ENCODE data around the gene SLC66A2. TPM values are rescaled to one million over a fixed set of nuclear protein-coding genes. Genes with fewer than 3 reads are reported as not detected.
A peak's percentile ranks its signal among the peaks of the same experiment; 100 is the strongest.
"Not testable (repeated sequence)": the region's sequence is repeated elsewhere in the genome, so short reads cannot be mapped to it uniquely, and the experiment has no call there.

Gene SLC66A2
- total RNA-seq: 30.5 and 36.3 TPM in 2 replicates

DNA sequence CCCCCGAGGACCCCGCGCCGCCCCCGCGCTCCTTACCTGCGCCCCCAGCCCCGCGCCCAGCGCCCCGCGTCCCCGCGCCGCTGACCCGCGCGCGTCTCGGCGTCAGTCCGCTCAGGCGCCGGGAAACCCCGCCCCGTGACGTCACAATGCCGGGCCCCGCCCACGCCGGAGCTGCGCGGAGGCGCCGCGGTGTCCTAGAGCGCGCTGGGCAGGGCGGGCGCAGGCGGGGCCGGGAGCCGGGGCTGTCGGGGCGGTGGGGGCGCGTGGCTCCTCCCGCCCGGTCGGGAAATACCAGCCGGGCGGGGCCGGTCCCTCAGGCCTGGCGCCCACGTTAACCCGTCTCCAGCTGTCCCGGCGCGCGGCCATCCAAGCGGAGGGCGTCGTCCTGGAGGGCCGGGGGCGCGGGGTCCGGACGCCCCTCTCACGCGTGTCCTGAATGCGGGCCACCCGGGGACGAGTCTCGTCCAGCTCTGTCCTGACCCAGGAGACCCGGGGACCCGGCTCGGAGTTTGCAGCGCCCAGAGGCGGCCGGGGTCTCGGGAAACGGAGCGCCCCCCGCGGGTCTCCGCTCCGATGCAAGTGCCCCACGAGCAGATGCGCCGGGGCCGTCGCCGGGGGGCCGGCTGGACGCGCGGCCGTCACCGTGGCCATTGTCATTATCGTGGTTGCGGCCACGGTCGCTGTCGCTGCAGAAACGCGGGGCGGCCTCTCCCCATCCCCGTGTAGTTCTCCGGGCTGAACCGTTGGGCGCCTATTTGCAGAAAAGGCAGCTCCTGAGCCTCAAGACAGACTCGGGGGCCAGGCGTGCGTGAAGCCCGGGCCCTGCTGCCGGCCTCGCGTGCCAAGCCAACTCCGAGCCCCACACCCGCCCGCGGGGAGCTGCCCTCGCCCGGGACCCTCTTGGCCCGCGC lies at the start of gene SLC66A2:
SLC66A2 (minus strand) TSS at position 109 of the 911 bp plus-strand sequence. CDS start 727 bp downstream, outside the sequence.
- TF ChIP-seq, protein P1, sequence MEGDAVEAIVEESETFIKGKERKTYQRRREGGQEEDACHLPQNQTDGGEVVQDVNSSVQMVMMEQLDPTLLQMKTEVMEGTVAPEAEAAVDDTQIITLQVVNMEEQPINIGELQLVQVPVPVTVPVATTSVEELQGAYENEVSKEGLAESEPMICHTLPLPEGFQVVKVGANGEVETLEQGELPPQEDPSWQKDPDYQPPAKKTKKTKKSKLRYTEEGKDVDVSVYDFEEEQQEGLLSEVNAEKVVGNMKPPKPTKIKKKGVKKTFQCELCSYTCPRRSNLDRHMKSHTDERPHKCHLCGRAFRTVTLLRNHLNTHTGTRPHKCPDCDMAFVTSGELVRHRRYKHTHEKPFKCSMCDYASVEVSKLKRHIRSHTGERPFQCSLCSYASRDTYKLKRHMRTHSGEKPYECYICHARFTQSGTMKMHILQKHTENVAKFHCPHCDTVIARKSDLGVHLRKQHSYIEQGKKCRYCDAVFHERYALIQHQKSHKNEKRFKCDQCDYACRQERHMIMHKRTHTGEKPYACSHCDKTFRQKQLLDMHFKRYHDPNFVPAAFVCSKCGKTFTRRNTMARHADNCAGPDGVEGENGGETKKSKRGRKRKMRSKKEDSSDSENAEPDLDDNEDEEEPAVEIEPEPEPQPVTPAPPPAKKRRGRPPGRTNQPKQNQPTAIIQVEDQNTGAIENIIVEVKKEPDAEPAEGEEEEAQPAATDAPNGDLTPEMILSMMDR (IDR thresholded peaks at IDR 0.05; ENCODE audit: insufficient read depth, low read length, poor library complexity, severe bottlenecking): no peak

DNA sequence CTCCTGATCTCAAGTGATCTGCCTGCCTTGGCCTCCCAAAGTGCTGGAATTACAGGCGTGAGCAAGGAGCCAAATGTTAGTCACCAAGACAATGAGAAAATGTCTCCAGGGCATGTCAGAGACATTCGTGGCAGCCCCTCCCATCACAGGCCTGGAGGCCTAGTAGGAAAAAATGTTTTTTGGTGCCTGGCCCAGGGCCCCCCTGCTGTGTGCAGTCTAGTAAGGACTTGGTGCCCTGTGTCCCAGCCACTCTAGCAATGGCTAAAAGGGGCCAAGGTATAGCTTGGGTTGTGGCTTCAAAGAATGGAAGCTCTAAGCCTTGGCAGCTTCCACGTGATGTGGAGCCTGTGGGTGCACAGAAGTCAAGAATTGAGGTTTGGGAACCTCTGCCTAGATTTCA lies 49.4 kb upstream of the SLC66A2 start:
- TF ChIP-seq, protein P1 (IDR thresholded peaks at IDR 0.05; ENCODE audit: insufficient read depth, low read length, poor library complexity, severe bottlenecking): no peak
- Histone ChIP-seq H3K27me3 (ENCODE audit: control insufficient read depth, insufficient read depth, low read length) (no peaks in the 10 kb centered on the region), H3K4me3 (ENCODE audit: low read depth, low read length) (no peak overlapping the region), H3K36me3 (ENCODE audit: control insufficient read depth, insufficient read depth, low read length) (no peaks in the 10 kb centered on the region)
- no peak for DNase-seq (ENCODE audit: low read depth)

More for the DNA sequence above, at the start of gene SLC66A2:
- Histone ChIP-seq H3K36me3 (ENCODE audit: control insufficient read depth, insufficient read depth, low read length) (no peaks in the 10 kb centered on the region), H3K27me3 (ENCODE audit: control insufficient read depth, insufficient read depth, low read length) (no peaks in the 10 kb centered on the region), H3K4me3 (ENCODE audit: low read depth, low read length) (peak within 1 kb of the TSS; percentile 81)
- peak; percentile 26 for DNase-seq (ENCODE audit: low read depth)

DNA sequence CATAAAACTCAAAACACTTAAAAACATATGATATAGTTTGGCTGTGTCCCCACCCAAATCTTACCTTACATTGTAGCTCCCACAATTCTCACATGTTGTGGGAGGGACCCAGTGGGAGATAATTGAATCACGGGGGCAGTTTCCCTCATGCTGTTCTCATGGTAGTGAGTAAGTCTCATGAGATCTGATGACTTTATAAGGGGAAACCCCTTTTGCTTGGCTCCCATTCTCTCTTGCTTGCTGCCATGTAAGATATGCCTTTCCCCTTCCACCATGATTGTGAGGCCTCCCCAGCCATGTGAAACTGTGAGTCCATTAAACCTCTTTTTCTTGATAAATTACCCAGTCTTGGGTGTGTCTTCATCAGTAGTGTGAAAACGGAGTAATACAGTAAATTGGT lies 48.2 kb upstream of the SLC66A2 start:
- not testable (repeated sequence) for H3K27me3 ChIP-seq (ENCODE audit: control insufficient read depth, insufficient read depth, low read length); H3K36me3 ChIP-seq (ENCODE audit: control insufficient read depth, insufficient read depth, low read length); DNase-seq (ENCODE audit: low read depth); H3K4me3 ChIP-seq (ENCODE audit: low read depth, low read length)

DNA sequence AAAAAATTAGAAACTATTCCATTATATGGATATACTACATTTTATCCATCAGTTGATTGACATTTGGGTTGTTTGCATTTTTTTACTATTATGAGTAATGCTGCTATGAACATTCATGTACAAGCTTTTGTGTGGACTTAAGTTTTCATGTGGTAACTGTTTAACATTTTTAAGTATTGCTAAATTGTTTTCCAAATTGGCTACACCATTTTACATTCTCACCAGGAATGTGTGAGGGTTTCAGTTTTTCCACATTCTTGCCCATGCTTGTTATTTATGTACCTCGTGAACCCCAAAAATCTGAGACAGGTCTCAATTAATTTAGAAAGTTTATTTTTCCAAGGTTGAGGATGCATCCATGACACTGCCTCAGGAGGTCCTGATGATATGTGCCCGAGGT lies 40.0 kb upstream of the SLC66A2 start:
- no peaks in the 10 kb centered on the region for H3K36me3 ChIP-seq (ENCODE audit: control insufficient read depth, insufficient read depth, low read length)
- no peak overlapping the region for H3K4me3 ChIP-seq (ENCODE audit: low read depth, low read length)
- H3K27me3 ChIP-seq (ENCODE audit: control insufficient read depth, insufficient read depth, low read length): no peaks in the 10 kb centered on the region
- no peak for DNase-seq (ENCODE audit: low read depth)
- TF ChIP-seq, protein P1 (IDR thresholded peaks at IDR 0.05; ENCODE audit: insufficient read depth, low read length, poor library complexity, severe bottlenecking): no peak

DNA sequence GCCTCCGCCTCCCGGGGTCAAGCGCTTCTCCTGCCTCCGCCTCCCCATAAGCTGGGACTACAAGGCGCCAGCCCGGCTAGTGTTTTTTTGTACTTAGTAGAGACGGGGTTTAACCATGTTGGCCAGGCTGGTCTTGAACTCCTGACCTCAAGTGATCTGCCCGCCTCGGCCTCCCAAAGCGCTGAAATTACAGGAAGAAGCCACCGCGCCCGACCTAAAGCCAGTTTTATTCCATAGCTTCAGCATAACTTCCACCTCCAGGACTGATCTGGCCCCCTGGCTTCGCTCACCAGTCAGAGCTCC lies 37.7 kb upstream of the SLC66A2 start:
- no peak for DNase-seq (ENCODE audit: low read depth)
- Histone ChIP-seq H3K36me3 (ENCODE audit: control insufficient read depth, insufficient read depth, low read length) (no peaks in the 10 kb centered on the region), H3K4me3 (ENCODE audit: low read depth, low read length) (peak overlapping the region; percentile 82), H3K27me3 (ENCODE audit: control insufficient read depth, insufficient read depth, low read length) (no peaks in the 10 kb centered on the region)
- TF ChIP-seq, protein P1 (IDR thresholded peaks at IDR 0.05; ENCODE audit: insufficient read depth, low read length, poor library complexity, severe bottlenecking): no peak

DNA sequence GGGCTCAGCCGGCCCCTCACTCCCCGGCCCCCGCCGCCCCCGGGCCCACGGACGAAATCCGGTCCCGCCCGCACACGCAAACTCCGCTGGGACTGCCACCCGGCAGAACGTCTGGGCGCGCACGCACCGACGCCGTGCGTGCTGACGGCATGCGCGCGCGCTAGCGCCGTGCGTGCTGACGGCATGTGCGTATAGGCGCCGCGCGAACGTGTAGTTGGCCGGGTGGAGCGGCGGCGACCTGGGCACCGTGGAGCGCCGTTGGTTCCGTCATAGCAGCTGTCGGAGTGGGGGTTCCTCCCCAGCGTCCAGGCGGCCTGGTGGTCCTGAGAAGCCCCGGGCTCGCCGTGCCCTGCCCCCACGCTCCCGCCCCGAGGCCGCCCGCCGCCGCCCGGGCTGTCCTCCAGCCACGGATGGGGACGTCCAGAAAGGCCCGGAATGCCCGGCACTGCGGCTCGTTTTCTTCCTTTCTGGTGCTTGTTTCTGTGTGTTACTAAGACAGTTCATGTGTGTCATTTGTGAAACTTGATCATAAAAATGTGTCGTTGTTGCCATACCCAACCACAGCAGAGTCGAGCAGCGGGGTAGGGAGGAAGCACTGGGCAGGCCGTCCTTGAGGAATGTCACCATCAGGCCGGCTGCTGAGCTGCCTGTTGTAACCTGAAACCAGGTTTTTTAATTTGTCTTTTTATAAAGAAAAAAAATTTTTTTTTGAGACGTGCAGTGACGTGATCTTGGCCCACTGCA lies 37.2 kb upstream of the SLC66A2 start, which contains the start of gene TXNL4A:
TXNL4A (minus strand) TSS at position 113 of the 744 bp plus-strand sequence. CDS start 171 bp downstream, outside the sequence.
- no peak for DNase-seq (ENCODE audit: low read depth)
- no peaks in the 10 kb centered on the region for H3K36me3 ChIP-seq (ENCODE audit: control insufficient read depth, insufficient read depth, low read length)
- peak within 1 kb of the TSS; percentile 82 for H3K4me3 ChIP-seq (ENCODE audit: low read depth, low read length)
- no peaks in the 10 kb centered on the region for H3K27me3 ChIP-seq (ENCODE audit: control insufficient read depth, insufficient read depth, low read length)
- TF ChIP-seq, protein P1 (IDR thresholded peaks at IDR 0.05; ENCODE audit: insufficient read depth, low read length, poor library complexity, severe bottlenecking): no peak
